HG02840 (cell line): ENCODE measurements around the gene ZDHHC11.
"Not testable (repeated sequence)": the region's sequence is repeated elsewhere in the genome, so short reads cannot be mapped to it uniquely, and the experiment has no call there.

Experiments
- ATAC-seq: cut with Tn5 transposase; IDR thresholded peaks from one replicate; pipeline ENCODE4 v1.9.1; 2021; ENCODE audit warnings: mild to moderate bottlenecking, moderate library complexity, moderate number of reproducible peaks; ENCODE audit not compliant: unreplicated experiment, low FRiP score

Gene ZDHHC11

DNA sequence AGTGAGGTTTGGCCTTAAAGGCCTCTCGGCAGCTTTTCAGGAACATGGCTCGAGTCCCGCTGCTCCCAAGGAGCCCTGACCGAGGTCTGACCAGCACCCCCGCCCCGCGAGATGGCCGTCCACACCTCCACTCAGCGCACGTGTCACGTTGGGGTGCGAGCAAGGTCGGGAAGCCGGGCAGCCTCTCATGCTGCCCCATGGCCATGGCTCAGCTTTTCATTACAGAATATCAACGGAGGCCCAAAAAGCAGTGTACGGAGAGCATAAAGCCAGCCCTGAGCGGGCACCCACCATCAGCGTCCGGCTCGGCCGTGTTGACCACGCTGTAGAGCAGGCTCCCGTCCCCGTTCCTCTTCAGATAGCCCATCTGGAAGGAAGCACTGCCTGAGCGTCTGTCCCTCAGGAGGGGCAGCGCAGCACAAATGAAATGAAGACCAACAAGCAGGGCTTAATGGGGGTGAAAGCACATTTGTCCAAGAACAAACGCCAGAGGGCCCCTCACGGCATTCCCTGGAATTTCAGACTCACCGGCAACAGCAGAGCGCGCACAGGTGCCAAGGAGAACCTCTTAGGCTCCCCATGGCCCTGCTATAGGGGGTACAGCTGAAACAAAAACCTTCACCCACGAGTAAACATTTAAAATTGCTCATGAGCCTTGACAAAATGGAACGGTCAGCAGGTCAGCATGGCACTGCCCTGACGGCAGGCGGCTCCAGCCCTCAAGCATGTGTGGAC, 30.2 kb upstream of the ZDHHC11 start:
- no peak for ATAC-seq

DNA sequence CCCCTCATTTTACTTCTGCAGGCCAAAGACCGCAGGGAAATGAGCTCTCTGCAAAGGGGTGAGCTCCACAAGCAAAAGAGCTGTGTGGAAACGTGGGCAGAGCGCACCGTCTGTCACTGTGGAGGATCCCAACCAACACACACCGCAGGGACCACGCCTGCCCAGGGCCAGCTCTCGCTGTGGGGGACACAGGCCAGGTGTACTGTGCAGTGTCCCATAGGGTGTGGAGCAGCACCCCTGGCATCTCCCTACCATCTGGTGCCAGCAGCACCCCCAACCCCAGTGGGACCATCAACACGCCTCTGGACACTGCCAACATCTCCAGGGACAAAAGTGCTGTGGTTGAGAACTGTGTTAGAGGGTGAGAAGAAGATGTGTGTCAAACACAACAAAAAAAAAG, 27.9 kb upstream of the ZDHHC11 start:
- ATAC-seq = not testable (repeated sequence)

DNA sequence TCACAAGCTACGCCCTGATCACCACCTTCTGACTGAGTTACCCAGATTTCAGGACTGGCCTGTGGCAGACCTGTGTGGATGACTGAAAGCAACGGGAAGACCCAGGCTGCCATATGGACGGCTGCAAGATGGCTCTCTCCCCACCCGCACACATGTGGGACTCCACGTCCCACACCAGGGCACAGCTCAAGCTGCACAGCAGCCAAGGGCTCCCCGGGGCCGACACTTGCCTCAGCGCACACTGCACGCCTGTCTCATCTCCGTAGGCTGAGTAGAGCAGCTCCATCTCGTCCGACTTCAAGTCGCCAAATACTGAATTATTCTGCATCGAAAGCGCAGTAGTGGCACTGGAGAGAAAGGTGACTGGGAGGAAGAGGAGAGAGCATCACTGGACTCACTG, 27.3 kb upstream of the ZDHHC11 start:
- no peak for ATAC-seq

DNA sequence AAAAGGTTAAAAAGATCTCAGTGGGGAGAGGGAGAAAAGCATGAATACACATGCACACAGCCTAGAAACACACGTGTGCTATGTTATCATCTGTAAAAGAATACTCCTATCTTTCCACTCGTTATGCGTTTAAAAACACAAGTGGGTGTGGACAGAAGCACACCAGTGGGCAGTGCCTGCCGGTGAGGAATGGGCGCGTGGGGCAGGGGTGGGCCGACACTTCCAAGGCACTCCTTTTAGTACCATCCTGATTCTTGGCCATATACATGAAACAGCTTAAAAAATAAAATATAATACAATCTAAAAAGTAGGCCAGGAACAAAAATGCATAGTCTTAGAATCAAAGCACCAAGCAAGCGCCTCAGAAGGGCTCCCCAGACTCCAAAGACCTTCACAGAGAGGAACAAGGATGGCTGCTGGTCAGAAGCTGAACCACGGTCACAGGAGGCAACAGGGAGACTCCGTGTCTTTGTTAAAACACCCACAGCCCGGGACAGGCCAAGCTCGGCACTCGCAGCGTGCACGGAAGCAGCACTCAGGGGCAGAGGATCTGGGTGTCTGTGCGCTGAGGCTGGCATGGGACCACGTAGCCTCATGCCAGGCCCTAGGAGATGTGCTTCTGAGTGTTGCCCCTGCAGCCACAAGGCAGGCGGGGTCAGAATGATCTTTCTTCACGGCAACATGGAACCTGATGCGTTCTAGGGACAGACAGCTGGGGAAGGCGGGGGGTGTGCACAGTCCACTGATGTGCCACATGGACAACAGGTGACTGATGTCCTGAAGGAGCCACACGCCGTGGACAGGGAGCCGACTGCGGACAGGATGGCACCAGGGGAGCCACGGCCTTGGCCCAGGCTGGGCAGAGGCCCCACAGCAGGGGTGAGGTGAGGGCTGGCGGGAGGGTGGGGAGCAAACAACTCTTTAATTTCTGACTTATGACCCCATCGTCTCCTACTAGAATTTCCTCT, 25.9 kb upstream of the ZDHHC11 start:
- no peak for ATAC-seq

DNA sequence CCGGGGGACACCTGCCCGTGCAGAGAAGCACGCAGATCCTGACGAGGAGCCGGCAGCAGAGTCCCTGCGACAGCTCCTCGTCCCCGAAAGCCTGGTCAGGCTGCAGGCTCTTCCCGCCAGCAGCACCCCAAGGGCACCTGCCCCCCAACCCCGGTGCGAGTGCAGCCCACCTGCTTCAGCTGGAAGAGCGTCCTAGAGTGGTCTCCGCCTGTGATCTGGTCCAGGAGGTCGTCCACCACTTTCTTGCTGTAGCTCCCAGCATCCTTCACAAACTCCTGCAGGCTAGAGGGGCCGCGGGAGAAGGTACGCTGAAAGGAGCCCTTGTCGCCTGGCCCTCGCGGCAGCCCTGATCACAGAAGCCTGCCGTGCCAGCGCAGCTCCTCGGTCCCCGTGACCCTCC, 25.1 kb upstream of the ZDHHC11 start:
- no peak for ATAC-seq

DNA sequence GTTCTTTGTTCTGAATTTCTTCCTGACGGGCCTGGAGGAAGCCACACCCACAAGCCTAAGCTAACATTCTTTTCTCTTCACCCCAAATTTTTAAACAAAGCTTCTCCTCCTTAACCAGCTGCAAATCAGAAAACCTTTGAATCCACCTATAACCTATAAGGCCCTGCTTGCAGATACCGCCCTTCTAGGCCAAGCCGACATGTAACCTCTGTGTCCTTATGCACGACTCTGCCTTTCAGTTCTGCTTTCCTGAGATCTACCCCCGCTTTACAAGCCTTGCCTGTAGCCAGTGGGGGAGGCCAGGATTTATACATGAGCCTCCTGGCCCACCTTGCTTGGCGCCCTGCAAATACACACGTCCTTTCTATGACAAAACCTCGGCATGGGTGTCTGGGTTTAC, 22.5 kb upstream of the ZDHHC11 start:
- ATAC-seq = no peak

DNA sequence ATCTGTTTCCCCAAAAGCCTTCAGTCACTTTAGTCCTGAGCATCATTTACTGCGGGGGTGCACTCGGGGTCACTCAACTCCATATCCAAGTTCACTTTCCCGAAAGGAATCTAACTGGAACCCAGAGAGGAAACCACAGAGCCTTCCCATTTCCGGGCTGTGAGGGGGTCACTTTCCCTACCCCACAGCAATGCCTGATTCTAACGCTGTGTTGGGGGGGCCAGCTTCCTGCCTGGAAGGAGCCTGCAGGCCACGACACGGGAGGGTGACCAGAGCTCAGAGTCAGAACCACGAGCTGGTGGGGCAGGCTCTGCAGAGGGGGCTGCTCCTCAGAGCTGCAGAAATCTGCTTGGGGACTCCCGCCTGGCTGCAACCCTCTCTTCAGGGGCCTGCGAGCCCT, 21.5 kb upstream of the ZDHHC11 start:
- ATAC-seq = no peak

DNA sequence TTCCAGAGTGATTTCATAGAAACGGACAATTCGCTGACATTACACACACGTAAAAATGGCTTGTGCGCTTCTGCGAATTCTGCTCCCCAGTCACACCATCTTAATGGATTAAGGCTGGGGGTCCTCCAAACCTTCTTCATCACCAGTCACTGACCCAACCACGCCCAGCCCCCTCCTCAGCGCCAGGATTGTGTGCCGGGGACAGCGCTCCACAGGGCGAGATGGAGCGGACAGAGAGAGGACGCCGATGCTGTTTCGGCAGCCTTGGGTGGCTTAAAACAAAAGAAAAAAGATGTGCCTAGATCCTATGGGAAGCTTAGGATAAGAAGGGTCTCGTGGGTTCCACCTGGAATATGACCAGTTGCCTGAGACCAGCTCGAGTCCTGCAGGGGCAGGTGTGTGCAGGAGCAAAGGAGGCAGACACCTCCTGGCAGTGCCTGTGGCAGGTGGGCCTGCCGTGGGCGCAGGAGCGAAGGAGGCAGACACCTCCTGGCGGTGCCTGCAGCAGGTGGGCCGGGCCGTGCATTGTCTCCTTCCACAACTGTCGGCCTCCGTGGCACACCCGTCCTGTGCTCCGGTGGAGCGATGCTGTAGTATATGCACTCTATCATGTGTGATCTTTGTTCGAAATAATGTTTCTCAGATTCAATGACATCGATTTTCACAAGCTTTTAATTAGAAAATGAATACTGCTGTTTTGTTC, 21.0 kb upstream of the ZDHHC11 start:
- no peak for ATAC-seq

DNA sequence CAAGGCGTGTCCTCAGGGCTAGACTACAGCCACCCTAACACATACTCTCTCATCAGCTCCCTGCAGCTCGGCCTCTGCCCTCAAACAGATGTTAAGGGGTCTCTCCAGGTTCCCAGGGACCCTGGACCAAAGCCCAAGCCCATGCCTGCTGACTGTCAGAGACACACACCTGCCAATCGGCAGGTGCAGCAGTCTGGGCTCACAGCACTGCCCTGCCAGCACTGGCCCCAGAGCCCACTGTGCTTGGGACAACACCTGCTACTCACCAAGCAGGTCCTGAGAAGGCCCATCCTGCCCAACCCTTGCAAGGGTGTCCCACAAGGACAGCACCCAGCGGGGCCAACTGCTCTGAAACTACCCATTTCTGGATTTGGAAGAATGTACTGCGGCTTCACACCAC, 20.2 kb upstream of the ZDHHC11 start:
- no peak for ATAC-seq

DNA sequence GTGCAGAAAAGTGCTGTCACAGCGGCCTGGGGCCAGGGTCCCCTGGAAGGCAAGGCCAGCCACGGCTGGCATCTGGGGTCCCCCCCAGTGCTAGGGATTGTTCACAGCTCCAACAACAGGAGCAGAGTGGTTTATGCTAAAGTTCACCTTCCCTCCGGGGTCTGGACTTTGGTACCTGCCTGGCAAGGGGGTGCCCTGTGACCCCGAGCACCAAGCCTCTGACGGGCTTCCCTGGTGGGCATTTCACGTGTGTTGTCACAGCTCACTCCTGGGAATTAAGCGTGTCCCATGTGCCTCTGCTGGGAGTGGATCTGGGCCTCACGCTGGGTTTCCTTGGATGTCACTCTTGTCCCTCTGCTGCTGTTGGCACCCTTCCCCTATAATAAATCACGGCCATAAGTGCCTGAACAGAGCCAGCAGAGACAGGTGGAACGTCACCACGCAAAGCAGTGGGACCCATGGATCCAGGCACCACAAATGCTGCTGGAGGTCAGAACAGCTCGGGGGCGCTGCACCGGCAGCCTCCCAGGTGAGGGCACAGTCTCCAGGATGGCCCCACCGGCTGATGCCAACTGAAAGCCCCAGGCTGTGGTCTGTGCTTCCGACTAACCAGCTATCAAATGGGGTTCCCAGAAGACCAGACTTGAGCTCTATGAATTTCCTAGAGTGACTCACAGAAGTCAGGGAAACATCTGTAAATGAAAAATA, 17.8 kb upstream of the ZDHHC11 start:
- ATAC-seq = no peak

DNA sequence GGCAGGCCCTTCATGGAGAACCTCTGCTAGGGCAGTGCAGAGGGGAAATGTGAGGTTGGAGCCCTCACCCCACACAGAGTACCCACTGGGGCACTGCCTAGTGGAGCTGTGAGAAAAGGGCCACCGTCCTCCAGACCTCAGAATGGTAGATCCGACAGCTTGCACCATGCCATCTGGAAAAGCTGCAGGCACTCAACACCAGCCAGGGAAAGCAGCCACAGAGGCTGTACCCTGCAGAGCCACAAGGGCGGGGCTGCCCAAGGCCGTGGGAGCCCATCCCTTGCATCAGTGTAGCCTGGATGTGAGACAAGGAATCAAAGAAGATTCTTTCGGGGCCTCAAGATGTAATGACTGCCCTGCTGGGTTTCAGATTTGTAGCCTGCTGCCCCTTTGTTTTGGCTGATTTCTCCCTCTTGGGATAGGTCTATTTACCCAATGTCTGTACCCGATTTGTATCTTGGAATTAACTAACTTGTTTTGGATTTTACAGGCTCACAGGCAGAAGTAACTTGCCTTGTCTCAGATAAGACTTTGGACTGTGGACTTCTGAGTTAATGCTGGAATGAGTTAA, 16.6 kb upstream of the ZDHHC11 start:
- ATAC-seq = no peak

DNA sequence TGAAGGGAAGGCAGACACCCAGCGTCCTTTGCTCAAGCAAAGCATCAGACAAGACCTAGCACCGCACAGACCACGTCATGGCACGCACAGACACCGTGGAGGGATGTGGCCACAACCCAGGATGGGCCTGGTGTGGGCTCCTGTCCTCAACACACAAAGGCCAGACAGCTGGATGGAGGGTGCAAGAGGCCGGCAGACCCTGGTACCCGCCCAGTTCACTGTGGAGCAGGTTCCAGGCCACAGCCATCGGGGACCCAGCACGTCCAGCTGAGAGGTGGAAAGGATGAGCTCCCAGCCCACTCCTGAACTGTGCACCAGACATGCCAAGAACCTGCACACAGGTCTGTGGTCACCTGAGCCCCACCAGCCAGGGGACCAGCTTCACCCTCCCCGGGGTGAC, 15.0 kb upstream of the ZDHHC11 start:
- ATAC-seq = no peak

DNA sequence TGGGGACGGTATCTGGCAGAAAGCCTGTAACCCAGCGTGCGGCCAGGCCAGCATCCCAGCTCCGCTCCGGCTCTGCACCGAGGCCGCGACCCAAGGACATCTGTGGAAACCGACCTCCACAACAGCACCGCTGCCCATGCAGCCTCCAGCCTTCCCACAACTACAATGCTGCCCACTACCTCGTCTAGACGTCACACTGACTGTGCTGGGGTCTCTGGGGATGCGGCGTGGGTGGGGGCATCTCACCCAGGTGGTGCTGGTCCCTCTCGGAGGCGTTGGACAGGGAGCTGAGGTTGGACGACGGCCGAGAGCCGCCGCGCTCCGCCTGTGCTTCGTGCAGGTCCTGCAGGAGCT, 14.4 kb upstream of the ZDHHC11 start:
- ATAC-seq = no peak

DNA sequence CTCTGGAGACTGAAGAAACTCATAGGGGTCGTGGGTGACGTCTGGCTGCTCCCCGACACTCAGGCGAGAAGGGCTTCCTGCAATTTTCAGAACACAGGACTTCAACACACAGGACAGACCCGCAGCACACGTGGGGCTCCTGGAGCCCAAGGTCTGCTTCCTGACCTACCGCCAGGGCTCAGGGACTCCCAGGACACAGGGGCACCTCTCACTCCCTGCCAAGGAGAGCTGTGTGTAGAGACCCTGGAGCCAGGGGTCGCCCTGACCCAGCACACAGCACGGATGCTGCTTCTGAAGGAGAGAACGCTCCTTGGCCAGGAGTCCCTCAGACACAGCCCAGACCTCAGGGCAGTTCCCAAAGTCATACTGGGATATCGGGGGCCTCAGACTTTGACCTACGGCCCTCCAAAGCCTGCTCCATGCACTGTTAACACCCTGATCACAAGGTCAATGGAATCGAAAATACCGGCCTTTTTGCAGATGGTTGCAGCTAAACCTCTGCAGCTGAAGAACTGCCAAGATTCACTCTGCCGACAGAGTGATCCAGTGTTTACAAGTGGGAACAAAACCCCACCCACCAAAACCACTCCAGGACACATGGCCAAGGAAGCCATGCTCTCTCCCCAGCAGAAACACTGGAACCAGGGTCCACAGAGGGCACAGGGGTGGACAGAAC, 13.8 kb upstream of the ZDHHC11 start:
- ATAC-seq = no peak

DNA sequence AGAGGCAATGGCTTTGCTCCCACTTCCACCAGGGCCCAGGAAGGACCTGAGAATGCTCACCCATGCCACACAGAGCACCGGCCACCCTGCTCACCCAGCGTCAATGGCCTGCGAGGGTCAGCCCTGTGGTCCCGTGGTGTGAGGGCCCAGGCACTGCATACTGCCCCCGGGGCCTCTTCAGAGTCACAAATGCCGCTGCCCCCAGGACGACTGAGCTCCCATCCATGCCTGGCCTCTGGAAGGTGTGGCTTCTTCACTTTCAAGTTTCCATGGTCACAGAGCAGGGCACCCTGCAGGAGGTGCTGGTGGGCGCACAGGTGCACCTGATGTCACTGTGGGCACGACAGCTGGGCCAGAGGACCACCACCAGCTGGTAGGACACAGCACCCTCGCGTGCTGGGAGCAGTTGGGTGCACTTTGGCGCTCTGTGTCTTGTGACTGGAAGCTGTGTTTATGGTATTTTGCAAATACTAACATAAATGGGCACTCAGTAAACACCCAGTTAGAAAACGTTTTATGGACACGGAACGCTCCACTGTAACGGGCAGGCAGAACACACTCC, 12.5 kb upstream of the ZDHHC11 start:
- ATAC-seq = no peak

DNA sequence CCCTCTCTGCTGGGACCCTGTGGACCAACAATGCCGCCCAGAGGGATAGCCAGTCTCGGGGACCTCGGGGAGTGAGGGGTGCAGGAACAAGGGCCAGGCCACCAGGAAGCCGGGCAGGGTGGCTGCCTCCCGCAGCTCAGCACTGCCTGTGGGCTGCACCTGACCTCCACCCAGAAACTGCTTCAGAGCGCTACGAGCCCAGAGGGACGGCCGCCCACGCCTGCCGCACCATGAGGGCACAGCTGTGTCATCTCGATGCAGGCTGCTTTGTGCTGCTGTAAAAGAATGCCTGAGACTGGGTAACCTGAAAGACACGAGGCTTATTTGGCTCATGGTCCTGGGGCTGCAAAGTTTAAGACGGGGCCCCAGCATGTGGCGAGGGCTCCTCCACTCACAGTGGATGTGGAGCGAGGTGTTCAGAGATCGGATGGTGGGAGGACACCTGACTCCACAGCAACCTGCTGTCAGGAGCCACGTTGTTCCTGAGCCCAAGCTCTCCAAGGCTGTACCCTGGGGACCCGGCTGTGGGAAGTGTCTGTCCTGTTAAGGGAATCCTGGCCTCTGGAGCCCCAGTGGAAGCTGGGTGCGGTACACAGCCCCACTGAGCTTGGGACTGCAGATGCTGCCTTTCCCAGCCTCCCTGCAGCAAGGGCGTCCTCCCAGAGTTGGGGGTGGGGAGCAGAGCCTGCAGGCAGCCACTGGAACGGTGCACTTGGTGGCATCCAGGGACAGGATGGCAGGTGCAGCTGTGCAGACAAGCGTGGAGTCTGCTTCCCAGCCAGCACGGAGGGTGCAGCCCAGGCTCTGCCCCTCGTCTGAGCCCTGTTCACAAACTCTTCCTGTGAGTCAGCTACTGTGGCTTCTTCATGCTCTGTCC, 11.8 kb upstream of the ZDHHC11 start:
- ATAC-seq = no peak

DNA sequence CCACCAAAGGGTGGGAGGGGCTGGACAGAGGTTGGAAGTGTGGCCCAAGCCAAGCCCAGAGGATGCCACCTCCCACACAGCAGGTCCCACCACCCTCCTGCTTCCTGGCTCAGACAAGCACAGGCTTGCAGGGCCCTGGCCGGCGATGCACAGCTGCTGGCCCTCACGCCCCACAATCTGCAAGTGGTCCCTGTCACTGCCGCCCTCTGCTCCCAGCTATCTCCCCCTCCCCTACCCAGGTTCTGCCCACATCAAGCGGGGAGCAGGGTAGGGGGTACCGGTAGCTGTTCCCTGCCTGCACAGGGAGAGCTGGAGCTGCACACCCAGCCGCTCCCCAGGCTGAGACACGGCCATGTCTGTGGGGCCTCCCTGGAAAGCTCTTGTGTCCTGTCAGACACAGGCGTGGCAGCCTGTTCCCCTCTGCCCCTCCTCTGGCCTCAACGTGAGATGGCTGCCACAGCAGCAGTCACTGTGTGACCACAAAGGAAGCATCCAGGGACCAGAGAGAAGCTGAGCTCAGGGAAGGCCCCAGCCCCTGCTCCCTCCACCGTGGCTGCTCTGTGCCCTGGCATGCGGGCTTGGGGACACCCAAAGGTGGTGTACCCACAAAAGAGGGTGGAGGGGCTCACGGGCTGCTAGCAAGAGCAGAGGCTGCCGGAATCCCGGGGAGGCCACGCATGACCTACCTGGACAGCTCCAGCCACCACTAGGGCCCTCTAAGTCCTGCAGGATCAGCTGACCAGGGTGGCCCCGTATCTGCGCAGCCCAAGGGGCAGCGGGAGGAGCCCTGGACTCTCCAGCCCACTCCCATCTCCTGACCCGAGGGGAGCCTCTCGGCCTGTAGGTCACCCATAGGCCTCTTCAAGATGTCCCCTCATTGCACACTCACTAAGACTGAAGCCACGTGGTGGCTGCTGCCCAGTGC, 10.9 kb upstream of the ZDHHC11 start:
- no peak for ATAC-seq
